ENCODE measurements around the gene VPS50. TPM values are rescaled to one million over a fixed set of nuclear protein-coding genes. Genes with fewer than 3 reads are reported as not detected.

Gene VPS50
- total RNA-seq, 1 experiment from 2014 or later, result 15.1 TPM

- TF ChIP-seq, protein P1, sequence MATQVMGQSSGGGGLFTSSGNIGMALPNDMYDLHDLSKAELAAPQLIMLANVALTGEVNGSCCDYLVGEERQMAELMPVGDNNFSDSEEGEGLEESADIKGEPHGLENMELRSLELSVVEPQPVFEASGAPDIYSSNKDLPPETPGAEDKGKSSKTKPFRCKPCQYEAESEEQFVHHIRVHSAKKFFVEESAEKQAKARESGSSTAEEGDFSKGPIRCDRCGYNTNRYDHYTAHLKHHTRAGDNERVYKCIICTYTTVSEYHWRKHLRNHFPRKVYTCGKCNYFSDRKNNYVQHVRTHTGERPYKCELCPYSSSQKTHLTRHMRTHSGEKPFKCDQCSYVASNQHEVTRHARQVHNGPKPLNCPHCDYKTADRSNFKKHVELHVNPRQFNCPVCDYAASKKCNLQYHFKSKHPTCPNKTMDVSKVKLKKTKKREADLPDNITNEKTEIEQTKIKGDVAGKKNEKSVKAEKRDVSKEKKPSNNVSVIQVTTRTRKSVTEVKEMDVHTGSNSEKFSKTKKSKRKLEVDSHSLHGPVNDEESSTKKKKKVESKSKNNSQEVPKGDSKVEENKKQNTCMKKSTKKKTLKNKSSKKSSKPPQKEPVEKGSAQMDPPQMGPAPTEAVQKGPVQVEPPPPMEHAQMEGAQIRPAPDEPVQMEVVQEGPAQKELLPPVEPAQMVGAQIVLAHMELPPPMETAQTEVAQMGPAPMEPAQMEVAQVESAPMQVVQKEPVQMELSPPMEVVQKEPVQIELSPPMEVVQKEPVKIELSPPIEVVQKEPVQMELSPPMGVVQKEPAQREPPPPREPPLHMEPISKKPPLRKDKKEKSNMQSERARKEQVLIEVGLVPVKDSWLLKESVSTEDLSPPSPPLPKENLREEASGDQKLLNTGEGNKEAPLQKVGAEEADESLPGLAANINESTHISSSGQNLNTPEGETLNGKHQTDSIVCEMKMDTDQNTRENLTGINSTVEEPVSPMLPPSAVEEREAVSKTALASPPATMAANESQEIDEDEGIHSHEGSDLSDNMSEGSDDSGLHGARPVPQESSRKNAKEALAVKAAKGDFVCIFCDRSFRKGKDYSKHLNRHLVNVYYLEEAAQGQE (IDR thresholded peaks at IDR 0.05; ENCODE audit: low read depth), result no peak
- no peak for TF ChIP-seq ZNF274 (IDR thresholded peaks at IDR 0.05; ENCODE audit: low read depth, low read length)
- no peak for TF ChIP-seq SP1 (IDR thresholded peaks at IDR 0.05; ENCODE audit: low read depth)
- TF ChIP-seq, protein P2, sequence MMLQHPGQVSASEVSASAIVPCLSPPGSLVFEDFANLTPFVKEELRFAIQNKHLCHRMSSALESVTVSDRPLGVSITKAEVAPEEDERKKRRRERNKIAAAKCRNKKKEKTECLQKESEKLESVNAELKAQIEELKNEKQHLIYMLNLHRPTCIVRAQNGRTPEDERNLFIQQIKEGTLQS (IDR thresholded peaks at IDR 0.05), result no peak
- no peak for TF ChIP-seq CBX3 (IDR thresholded peaks at IDR 0.05; ENCODE audit: low read depth)
- TF ChIP-seq, protein P3, sequence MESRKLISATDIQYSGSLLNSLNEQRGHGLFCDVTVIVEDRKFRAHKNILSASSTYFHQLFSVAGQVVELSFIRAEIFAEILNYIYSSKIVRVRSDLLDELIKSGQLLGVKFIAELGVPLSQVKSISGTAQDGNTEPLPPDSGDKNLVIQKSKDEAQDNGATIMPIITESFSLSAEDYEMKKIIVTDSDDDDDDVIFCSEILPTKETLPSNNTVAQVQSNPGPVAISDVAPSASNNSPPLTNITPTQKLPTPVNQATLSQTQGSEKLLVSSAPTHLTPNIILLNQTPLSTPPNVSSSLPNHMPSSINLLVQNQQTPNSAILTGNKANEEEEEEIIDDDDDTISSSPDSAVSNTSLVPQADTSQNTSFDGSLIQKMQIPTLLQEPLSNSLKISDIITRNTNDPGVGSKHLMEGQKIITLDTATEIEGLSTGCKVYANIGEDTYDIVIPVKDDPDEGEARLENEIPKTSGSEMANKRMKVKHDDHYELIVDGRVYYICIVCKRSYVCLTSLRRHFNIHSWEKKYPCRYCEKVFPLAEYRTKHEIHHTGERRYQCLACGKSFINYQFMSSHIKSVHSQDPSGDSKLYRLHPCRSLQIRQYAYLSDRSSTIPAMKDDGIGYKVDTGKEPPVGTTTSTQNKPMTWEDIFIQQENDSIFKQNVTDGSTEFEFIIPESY (IDR thresholded peaks at IDR 0.05; ENCODE audit: extremely low read depth, insufficient replicate concordance, low read length), result no peak
- no peak for TF ChIP-seq EZH2phosphoT487 (IDR thresholded peaks at IDR 0.05; ENCODE audit: borderline replicate concordance)
- no peak for TF ChIP-seq FOSL1 (IDR thresholded peaks at IDR 0.05; ENCODE audit: low read depth)
- TF ChIP-seq SRF (IDR thresholded peaks at IDR 0.05; ENCODE audit: low read depth), result no peak
- TF ChIP-seq POLR2AphosphoS5 (IDR thresholded peaks at IDR 0.05; ENCODE audit: low read depth, low read length), result no peak
- no peak for TF ChIP-seq POLR2A (IDR thresholded peaks at IDR 0.05; ENCODE audit: borderline replicate concordance, extremely low read depth, insufficient read depth, insufficient read length)
- no peak overlapping the region for H3K4me3 ChIP-seq (replicated peaks in 1 of 2; ENCODE audit: low read depth in 1 of 2, low read length in 2 of 2)
- H3K9me2 ChIP-seq (ENCODE audit: insufficient read depth), result no peaks in the 10 kb centered on the region
- ATAC-seq, result no peak
- peaks cover under 1% of the 10 kb centered on the region; the same call in 1 of the 2 replicates for H3K27me3 ChIP-seq (ENCODE audit: insufficient read depth, low read length)
- ChIA-PET CTCF (no interaction called here), POLR2A (no interaction called here), RAD21 (ENCODE audit: low non-redundant PET in 1 of 2, low total read pairs in 2 of 2, uncharacterized antibody in 2 of 2, unreplicated experiment in 2 of 2) (no interaction called here)
- H3K27ac ChIP-seq (ENCODE audit: low read depth, low read length), result no peak overlapping the region
- no peaks in the 10 kb centered on the region for H3K9me3 ChIP-seq (ENCODE audit: control insufficient read depth in 1 of 2, insufficient read depth in 1 of 2, low read depth in 1 of 2, low read length in 2 of 2)
- no TSS peak for BruUV-seq (replicated peaks)
- H4K20me1 ChIP-seq (ENCODE audit: insufficient read depth), result no peaks in the 10 kb centered on the region
- no peak overlapping the region for H3K4me2 ChIP-seq (ENCODE audit: low read length)
- no peak for DNase-seq (ENCODE audit: low read depth, low spot score)
- H3K36me3 ChIP-seq (ENCODE audit: control insufficient read depth in 1 of 2, insufficient read depth in 2 of 2, low read length in 2 of 2), result no peaks in the 10 kb centered on the region
- H3K4me1 ChIP-seq (ENCODE audit: control insufficient read depth in 1 of 2, insufficient read depth in 2 of 2, low read length in 2 of 2), result no peaks in the 10 kb centered on the region
- H3K79me2 ChIP-seq (ENCODE audit: insufficient read depth, low read length), result no peaks in the 10 kb centered on the region
- H3K9ac ChIP-seq (ENCODE audit: low read length), result no peak overlapping the region
- intact Hi-C loops (cut with micrococcal nuclease), result no loop called here
- H2AFZ ChIP-seq (ENCODE audit: low read depth, low read length, poor library complexity, severe bottlenecking), result no peak overlapping the region
These were observed 167.5 kb downstream of the VPS50 start for GRCh38 chr7:93399642-93400041.
